ENCODE results near the gene NPDC1. TPM values are rescaled to one million over a fixed set of nuclear protein-coding genes. Genes with fewer than 3 reads are reported as not detected.

Gene NPDC1
- total RNA-seq, result 34.4 TPM

GRCh38 chr9:137046088-137046787 is at the start of gene NPDC1:
NPDC1 (minus strand) TSS chr9:137046177; CDS start chr9:137045989, 188 bp downstream.

GRCh38 chr9:137086531-137087408 is 40.8 kb upstream of the NPDC1 start, which contains the start of gene MAN1B1:
MAN1B1 (plus strand) TSS chr9:137086985; CDS start chr9:137087000, 15 bp downstream.

GRCh38 chr9:137077010-137077747 is 31.2 kb upstream of the NPDC1 start, which contains the start of gene UAP1L1:
UAP1L1 (plus strand) TSS chr9:137077517; CDS start chr9:137077533, 16 bp downstream.

GRCh38 chr9:137070201-137070905 is 24.4 kb upstream of the NPDC1 start, which contains the start of gene SAPCD2:
SAPCD2 (minus strand) TSS chr9:137070557; CDS start chr9:137070460, 97 bp downstream.

GRCh38 chr9:137053944-137054931 is 8.3 kb upstream of the NPDC1 start, which contains the start of gene ENTPD2:
ENTPD2 (minus strand) TSS chr9:137054061; CDS start chr9:137053997, 64 bp downstream.

GRCh38 chr9:137031904-137032640 is 13.9 kb downstream of the NPDC1 start, which contains the start of gene FUT7:
FUT7 (minus strand) TSS chr9:137032088; CDS start chr9:137031991, 97 bp downstream.

GRCh38 chr9:137027369-137028262 is 18.4 kb downstream of the NPDC1 start, which contains the start of gene ABCA2:
ABCA2 (minus strand) TSS chr9:137028237; CDS start chr9:137028140, 97 bp downstream.

GRCh38 chr9:136996361-136997292 is 49.4 kb downstream of the NPDC1 start, which contains the start of gene CLIC3:
CLIC3 (minus strand) TSS chr9:136996568; CDS start chr9:136996543, 25 bp downstream.

GRCh38 chr9:136991993-136992818 is 53.8 kb downstream of the NPDC1 start, which contains the start of gene PAXX:
PAXX (plus strand) TSS chr9:136992422; CDS start chr9:136992444, 22 bp downstream.

Small RNA genes within 50 kb of the gene (small RNA-seq; reads per million reads assigned to genes)
- 0.18 reads per million for gene RF00153 (ENCODE audit: low replicate concordance)

Other genes with a start within 250 kb of the NPDC1 start
- 6.3 TPM for gene CCDC183, start 249.8 kb downstream of the NPDC1 start, total RNA-seq
- 54.5 TPM for gene RABL6, start 238.2 kb downstream of the NPDC1 start, total RNA-seq
- 1.9 TPM for gene AJM1, start 203.7 kb downstream of the NPDC1 start, total RNA-seq
- gene PHPT1, start 196.8 kb downstream of the NPDC1 start, total RNA-seq, result 77.6 TPM
- 11.3 TPM for gene MAMDC4, start 193.8 kb downstream of the NPDC1 start, total RNA-seq
- 135 TPM for gene EDF1, start 179.9 kb downstream of the NPDC1 start, total RNA-seq
- gene TRAF2, start 159.7 kb downstream of the NPDC1 start, total RNA-seq, result 11.6 TPM
- gene FBXW5, start 101.4 kb downstream of the NPDC1 start, total RNA-seq, result 64.5 TPM
- not detected for gene C8G, start 100.9 kb downstream of the NPDC1 start, total RNA-seq
- gene LCN12, start 93.9 kb downstream of the NPDC1 start, total RNA-seq, result 0.94 TPM
- gene PTGDS, start 68.7 kb downstream of the NPDC1 start, total RNA-seq, result 11.9 TPM
- gene LCNL1, start 63.2 kb downstream of the NPDC1 start, total RNA-seq, result 0.94 TPM
- gene PAXX, start 53.8 kb downstream of the NPDC1 start, total RNA-seq, result 14.7 TPM
- not detected for gene CLIC3, start 49.6 kb downstream of the NPDC1 start, total RNA-seq
- 45.4 TPM for gene ABCA2, start 17.9 kb downstream of the NPDC1 start, total RNA-seq
- gene FUT7, start 14.1 kb downstream of the NPDC1 start, total RNA-seq, result not detected
- 0.63 TPM for gene ENTPD2, start 7.9 kb upstream of the NPDC1 start, total RNA-seq
- gene SAPCD2, start 24.4 kb upstream of the NPDC1 start, total RNA-seq, result 2.5 TPM
- 0.63 TPM for gene UAP1L1, start 31.3 kb upstream of the NPDC1 start, total RNA-seq
- 72.6 TPM for gene MAN1B1, start 40.8 kb upstream of the NPDC1 start, total RNA-seq
- 36.6 TPM for gene DPP7, start 68.6 kb upstream of the NPDC1 start, total RNA-seq
- gene GRIN1, start 93.0 kb upstream of the NPDC1 start, total RNA-seq, result 63.5 TPM
- gene LRRC26, start 123.9 kb upstream of the NPDC1 start, total RNA-seq, result 0.31 TPM
- gene TMEM210, start 125.9 kb upstream of the NPDC1 start, total RNA-seq, result not detected
- 39.1 TPM for gene ANAPC2, start 142.4 kb upstream of the NPDC1 start, total RNA-seq
- gene SSNA1, start 142.5 kb upstream of the NPDC1 start, total RNA-seq, result 21.3 TPM
- 7.5 TPM for gene TPRN, start 154.6 kb upstream of the NPDC1 start, total RNA-seq
- gene TMEM203, start 159.5 kb upstream of the NPDC1 start, total RNA-seq, result 31.6 TPM
- gene NDOR1, start 159.5 kb upstream of the NPDC1 start, total RNA-seq, result 6.9 TPM
- gene RNF208, start 176.1 kb upstream of the NPDC1 start, total RNA-seq, result 1.9 TPM
- not detected for gene CYSRT1, start 179.0 kb upstream of the NPDC1 start, total RNA-seq
- not detected for gene RNF224, start 181.3 kb upstream of the NPDC1 start, total RNA-seq
- not detected for gene SLC34A3, start 184.7 kb upstream of the NPDC1 start, total RNA-seq
- 88.9 TPM for gene TUBB4B, start 195.1 kb upstream of the NPDC1 start, total RNA-seq
- gene STPG3, start 205.1 kb upstream of the NPDC1 start, total RNA-seq, result not detected
- gene NELFB, start 209.2 kb upstream of the NPDC1 start, total RNA-seq, result 34.4 TPM
- gene TOR4A, start 231.5 kb upstream of the NPDC1 start, total RNA-seq, result 0.31 TPM

Data from parietal lobe (tissue), 2 donors.